ENCODE results near the gene TRPV5.

TRPV5 gene

GRCh38 chr7:142883571-142884285 is 49.8 kb downstream of the TRPV5 start:
- no peak for FAIRE-seq

- no peak for FAIRE-seq
Measured at GRCh38 chr7:142883145-142883544, 50.4 kb downstream of the TRPV5 start.

- no peak for FAIRE-seq
Measured at GRCh38 chr7:142882338-142882678, 51.2 kb downstream of the TRPV5 start.

GRCh38 chr7:142881586-142882337 is 51.8 kb downstream of the TRPV5 start:
- FAIRE-seq = no peak

- FAIRE-seq = no peak
Measured at GRCh38 chr7:142880876-142881505, 52.6 kb downstream of the TRPV5 start.

GRCh38 chr7:142879060-142879459 is 54.5 kb downstream of the TRPV5 start:
- no peak for FAIRE-seq

- FAIRE-seq = no peak
Measured at GRCh38 chr7:142878315-142878714, 55.2 kb downstream of the TRPV5 start.

- no peak for FAIRE-seq
Measured at GRCh38 chr7:142876991-142877910, 56.3 kb downstream of the TRPV5 start.

- no peak for FAIRE-seq
Measured at GRCh38 chr7:142876236-142876960, 57.1 kb downstream of the TRPV5 start.

- FAIRE-seq = no peak
Measured at GRCh38 chr7:142875456-142875855, 58.1 kb downstream of the TRPV5 start.

GRCh38 chr7:142874837-142875236 is 58.7 kb downstream of the TRPV5 start:
- no peak for FAIRE-seq

GRCh38 chr7:142874409-142874808 is 59.1 kb downstream of the TRPV5 start:
- FAIRE-seq = no peak

GRCh38 chr7:142873871-142874270 is 59.7 kb downstream of the TRPV5 start:
- FAIRE-seq = no peak

- no peak for FAIRE-seq
Measured at GRCh38 chr7:142873281-142873784, 60.2 kb downstream of the TRPV5 start.

GRCh38 chr7:142872106-142872675 is 61.4 kb downstream of the TRPV5 start:
- FAIRE-seq = no peak

GRCh38 chr7:142871260-142872105 is 62.1 kb downstream of the TRPV5 start:
- no peak for FAIRE-seq

GRCh38 chr7:142870566-142871259 is 62.8 kb downstream of the TRPV5 start:
- FAIRE-seq = no peak

- FAIRE-seq = no peak
Measured at GRCh38 chr7:142870147-142870559, 63.4 kb downstream of the TRPV5 start.

- FAIRE-seq = no peak
Measured at GRCh38 chr7:142869434-142869833, 64.1 kb downstream of the TRPV5 start.

- FAIRE-seq = no peak
Measured at GRCh38 chr7:142868986-142869415, 64.5 kb downstream of the TRPV5 start.
